HepG2 (cell line): ENCODE results near the gene CFD. TPM values are rescaled to one million over a fixed set of nuclear protein-coding genes. Genes with fewer than 3 reads are reported as not detected.

Experiments used
- ATAC-seq: fragments of 200-7000 bp; cut with Tn5 transposase; 3 replicates; pipeline ENCODE4 v1.9.1; 2020; ENCODE audit warnings: mild to moderate bottlenecking, moderate library complexity
- BruUV-seq: library from RNA; stranded (reverse); fragments of 400-500 nt; replicated peaks from 2 replicates; lab custom pipeline; 2021; lab: Mats Ljungman, UMichigan
- CTCF ChIA-PET: fragments of 300-600 bp; formaldehyde crosslinking; extraction: SDS; loops from one replicate; lab custom pipeline; 2021; ENCODE audit warnings: low total read pairs, inconsistent platforms, low intra/inter-chr PET ratio; lab: Yijun Ruan, JAX
- POLR2A ChIA-PET: fragments of 350-600 bp; sonication (Branson Sonifier 250); formaldehyde crosslinking; loops from one replicate; lab custom pipeline; 2020; ENCODE audit warnings: antibody characterized with exemption, inconsistent platforms; lab: Yijun Ruan, JAX
- DNase-seq: peaks from one replicate; pipeline ENCODE4 v3.0.0-alpha.2; 2015; ENCODE audit warnings: low spot score
- FAIRE-seq: peaks from 3 replicates; lab custom pipeline; 2011; peaks lifted over from hg19 to GRCh38; lab: Jason Lieb, UNC
- H2AFZ ChIP-seq: one replicate; pipeline ENCODE4 v1.6.1; 2011; ENCODE audit warnings: low read length, inconsistent platforms
- H3K27ac ChIP-seq: fragments of 300-600 bp; 3 replicates; pipeline ENCODE4 v1.8.0; 2011; ENCODE audit warnings: mixed run types, mild to moderate bottlenecking, mixed read lengths, low read length, inconsistent platforms; ENCODE audit not compliant: insufficient read depth; ENCODE audit errors: extremely low read length
- H3K27me3 ChIP-seq, 2 experiments: fragments of 200-600 bp in 1 of 2; 2 replicates in 1 of 2; 3 replicates in 1 of 2; pipeline versions ENCODE4 v1.6.0 to v1.8.0; 2011; ENCODE audit warnings: low read length in 2 of 2, mild to moderate bottlenecking in 2 of 2, moderate library complexity in 2 of 2, inconsistent platforms in 1 of 2; ENCODE audit not compliant: insufficient read depth in 2 of 2, control insufficient read depth in 1 of 2
- H3K36me3 ChIP-seq, 2 experiments: fragments of 200-600 bp in 1 of 2; replicated peaks in 1 of 2; 2 replicates in 1 of 2; 3 replicates in 1 of 2; pipeline versions ENCODE4 v1.5.1 to v1.8.0; 2011; ENCODE audit warnings: low read length in 2 of 2, inconsistent platforms in 1 of 2; ENCODE audit not compliant: insufficient read depth in 2 of 2, control insufficient read depth in 1 of 2
- H3K4me1 ChIP-seq: 2 replicates; pipeline ENCODE4 v1.5.1; 2012; ENCODE audit warnings: low read length, inconsistent platforms; ENCODE audit not compliant: insufficient read depth
- H3K4me2 ChIP-seq: 2 replicates; pipeline ENCODE4 v1.6.0; 2011; ENCODE audit warnings: low read depth, low read length, inconsistent platforms
- H3K4me3 ChIP-seq, 3 experiments: fragments of 200-600 bp in 1 of 3; sonication (generic), shearing (Covaris generic) in 1 of 3; replicated peaks in 1 of 3; 2 replicates each; pipeline ENCODE4 v1.5.1; 2011 to 2016; ENCODE audit warnings: low read length in 3 of 3, inconsistent platforms in 2 of 3, low read depth in 2 of 3, mild to moderate bottlenecking in 2 of 3, control low read depth in 1 of 3, mixed read lengths in 1 of 3; ENCODE audit not compliant: insufficient read depth in 1 of 3
- H3K79me2 ChIP-seq: one replicate; pipeline ENCODE4 v1.6.1; 2011; ENCODE audit warnings: low read length, inconsistent platforms; ENCODE audit not compliant: insufficient read depth
- H3K9ac ChIP-seq: 2 replicates; pipeline ENCODE4 v1.6.0; 2011; ENCODE audit warnings: mild to moderate bottlenecking, low read depth, low read length, inconsistent platforms; ENCODE audit not compliant: insufficient read depth
- H3K9me3 ChIP-seq: 2 replicates; pipeline ENCODE4 v1.5.1; 2012; ENCODE audit warnings: mild to moderate bottlenecking, low read length
- H4K20me1 ChIP-seq: 2 replicates; pipeline ENCODE4 v1.6.0; 2011; ENCODE audit warnings: inconsistent platforms, mild to moderate bottlenecking, low read length, moderate library complexity; ENCODE audit not compliant: insufficient read depth
- ELF3 ChIP-seq: IDR thresholded peaks from 2 replicates; pipeline ENCODE4 v1.6.1; 2016; ENCODE audit warnings: missing genetic modification reagents, missing compliant biosample characterization
- FOXO4 ChIP-seq: sonication (generic); formaldehyde crosslinking; conservative IDR thresholded peaks from 2 replicates; pipeline ENCODE4 v1.8.1; 2023; ENCODE audit warnings: missing genetic modification reagents
- KLF11 ChIP-seq: IDR thresholded peaks from 2 replicates; pipeline ENCODE4 v1.6.1; 2016; ENCODE audit warnings: missing compliant biosample characterization
- MTERF4 ChIP-seq: sonication (generic); formaldehyde crosslinking; IDR thresholded peaks from 2 replicates; pipeline ENCODE4 v1.8.0; 2023; ENCODE audit warnings: mild to moderate bottlenecking, missing genetic modification reagents
- TFDP2 ChIP-seq: sonication (generic); formaldehyde crosslinking; IDR thresholded peaks from 2 replicates; pipeline ENCODE4 v1.4.0; 2020; ENCODE audit warnings: missing genetic modification reagents
- ZFP91 ChIP-seq: sonication (generic); formaldehyde crosslinking; IDR thresholded peaks from 2 replicates; pipeline ENCODE4 v1.9.0; 2022; ENCODE audit warnings: missing genetic modification reagents, mild to moderate bottlenecking, borderline replicate concordance
- ZMYM3 ChIP-seq: sonication (generic); formaldehyde crosslinking; IDR thresholded peaks from 2 replicates; pipeline ENCODE4 v1.5.1; 2020; ENCODE audit warnings: mild to moderate bottlenecking, missing genetic modification reagents
- WGBS: methylation state at CpG from one replicate; pipeline ENCODE4 v1.1.6; 2017; ENCODE audit warnings: low lambda C conversion rate; 5-methylcytosine and 5-hydroxymethylcytosine counted together
- in situ Hi-C: cut with HindIII; loops from 2 replicates; pipeline ENCODE4 v1.10.0; 2017; ENCODE audit warnings: low pct_unique_long_range_greater_than_20kb; ENCODE audit not compliant: extremely low pct_ligation_motif_present
- intact Hi-C: fragments of 100-400 bp; cut with micrococcal nuclease; formaldehyde crosslinking; loops from one replicate; pipeline ENCODE4 v1.10.0; 2022; ENCODE audit not compliant: unreplicated experiment
- polyA plus RNA-seq, 8 experiments: library from polyadenylated mRNA; depleted of rRNA in 3 of 8; stranded (reverse) in 7 of 8; unstranded in 1 of 8; fragments of >200 nt; fragmentation: Illumina TruSeq in 4 of 8; extraction: Trizol in 4 of 8; gene quantifications; 2 replicates each; pipeline versions ENCODE4 v1.2.1 to v1.2.3, GENCODE V29; 2011 to 2016; ENCODE audit warnings: low read depth in 4 of 8, missing spikeins in 1 of 8, mixed read lengths in 1 of 8; ENCODE audit not compliant: insufficient read depth in 1 of 8
- total RNA-seq, 5 experiments: library from RNA; depleted of rRNA; stranded (reverse); fragments of >200 nt; fragmentation: Illumina TruSeq; extraction: Trizol; gene quantifications; 2 replicates each; pipeline ENCODE4 v1.2.3, GENCODE V29; 2016; ENCODE audit warnings: low read depth in 1 of 5

Gene CFD
- total and polyA plus RNA-seq, 2 of the 13 experiments (the other 11 are each of a cell fraction or from before 2014, with no cell fraction given) = 2.3 to 4.6 TPM

- CTCF ChIA-PET = no interaction called here
- FAIRE-seq (no peak), DNase-seq (no peak), ATAC-seq (no peak)
- Histone ChIP-seq H3K4me1 (peaks cover 29% of the 10 kb centered on the region), H2AFZ (no peak overlapping the region), H3K4me3 (no peak overlapping the region), H3K4me2 (no peak overlapping the region), H3K27me3 (peaks cover 2 to 14% of the 10 kb centered on the region in 2 experiments; a peak in 4 of 5 replicates), H4K20me1 (no peaks in the 10 kb centered on the region), H3K79me2 (no peaks in the 10 kb centered on the region), H3K27ac (no peak overlapping the region), H3K36me3 (no peaks in the 10 kb centered on the region), H3K9ac (no peak overlapping the region), H3K9me3 (no peaks in the 10 kb centered on the region)
- POLR2A ChIA-PET = no interaction called here
- 64% methylated on average over 8 of the region's 12 CpGs for WGBS
- TF ChIP-seq MTERF4 (no peak), KLF11 (CRISPR knock-in tag) (no peak)
- intact Hi-C loops (loop anchor here (5.0 kb wide), 1 partner anchor 83 kb away; no protein-coding TSS in a partner anchor), in situ Hi-C loops (loop anchor here (10.0 kb wide), 1 partner anchor 90 kb away; no protein-coding TSS in a partner anchor)
- no TSS peak for BruUV-seq
Measured at GRCh38 chr19:855142-855541, 4.3 kb upstream of the CFD start.

- no peak overlapping the region for H2AFZ ChIP-seq
- H3K4me2 ChIP-seq = no peak overlapping the region
- no peak for TF ChIP-seq TFDP2 (CRISPR knock-in tag)
- TF ChIP-seq FOXO4 (CRISPR knock-in tag) = no peak
- peak; percentile 20; the same call in 1 of the 2 replicates for TF ChIP-seq ZFP91 (CRISPR knock-in tag)
- no peak for TF ChIP-seq ELF3 (CRISPR knock-in tag)
- TF ChIP-seq ZMYM3 (CRISPR knock-in tag) = peak; percentile 44; the same call in 1 of the 2 replicates
- H3K4me1 ChIP-seq = peaks cover 25% of the 10 kb centered on the region
- WGBS = 15% methylated on average over 6 of the region's 40 CpGs
- no peaks in the 10 kb centered on the region for H3K36me3 ChIP-seq
- ChIA-PET CTCF (interaction anchor here (1.7 kb wide), 1 partner anchor 85 kb away, joined by 5 read pairs; no protein-coding TSS in a partner anchor), POLR2A (no interaction called here)
- BruUV-seq = no TSS peak
- H3K79me2 ChIP-seq = no peaks in the 10 kb centered on the region
- intact Hi-C loops = loop anchor here (5.0 kb wide), 1 partner anchor 83 kb away; no protein-coding TSS in a partner anchor
- peaks cover under 1 to 10% of the 10 kb centered on the region in 2 experiments; a peak in 3 of 5 replicates for H3K27me3 ChIP-seq
- DNase-seq = no peak
- no peak overlapping the region for H3K27ac ChIP-seq
- no peak for FAIRE-seq
- ATAC-seq = no peak
- no peaks in the 10 kb centered on the region for H3K9me3 ChIP-seq
- no peak overlapping the region for H3K9ac ChIP-seq
- no peak overlapping the region for H3K4me3 ChIP-seq
- no peaks in the 10 kb centered on the region for H4K20me1 ChIP-seq
- in situ Hi-C loops = loop anchor here (10.0 kb wide), 1 partner anchor 91 kb away; no protein-coding TSS in a partner anchor
Measured at GRCh38 chr19:855566-856120, 3.8 kb upstream of the CFD start.
